Putamen (tissue), 1 donor: Measurements from ENCODE around the gene PCK2.
A peak's percentile ranks its signal among the peaks of the same experiment; 100 is the strongest.

Experiments used
- DNase-seq: peaks from one replicate; pipeline ENCODE4 v3.0.0-alpha.2; 2016; ENCODE audit warnings: low spot score

Gene PCK2

DNA sequence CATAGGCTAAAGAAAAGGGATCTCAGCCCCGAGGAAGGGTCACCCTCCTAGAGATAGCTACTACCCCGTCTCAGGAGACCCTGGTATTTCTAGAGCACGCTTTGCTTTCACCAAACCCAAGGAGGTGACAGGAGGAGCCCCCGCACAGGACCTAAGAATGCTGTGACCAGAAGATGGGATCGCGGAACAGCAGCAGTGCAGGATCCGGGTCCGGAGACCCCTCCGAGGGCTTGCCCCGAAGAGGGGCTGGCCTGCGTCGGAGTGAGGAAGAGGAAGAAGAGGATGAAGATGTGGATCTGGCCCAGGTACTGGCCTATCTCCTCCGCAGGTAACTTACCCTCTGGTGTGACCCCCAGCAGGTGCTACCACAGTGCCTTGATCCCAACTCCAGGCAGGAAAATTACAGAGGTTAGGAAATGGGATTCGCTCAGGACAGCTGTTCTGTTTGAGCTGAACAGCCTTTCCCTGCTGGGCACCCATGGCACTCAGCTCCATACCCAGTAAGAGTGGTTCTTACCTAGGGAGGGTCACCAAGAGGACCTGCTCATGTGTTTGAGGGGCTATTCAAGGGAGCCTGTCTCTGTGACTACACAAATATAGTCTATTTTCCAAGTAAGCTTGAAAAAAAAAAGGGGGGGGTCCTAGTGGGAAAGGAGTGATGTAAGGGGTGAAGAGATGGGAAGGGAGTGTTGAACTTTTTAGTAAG, 21.5 kb downstream of the PCK2 start:
- DNase-seq = no peak

DNA sequence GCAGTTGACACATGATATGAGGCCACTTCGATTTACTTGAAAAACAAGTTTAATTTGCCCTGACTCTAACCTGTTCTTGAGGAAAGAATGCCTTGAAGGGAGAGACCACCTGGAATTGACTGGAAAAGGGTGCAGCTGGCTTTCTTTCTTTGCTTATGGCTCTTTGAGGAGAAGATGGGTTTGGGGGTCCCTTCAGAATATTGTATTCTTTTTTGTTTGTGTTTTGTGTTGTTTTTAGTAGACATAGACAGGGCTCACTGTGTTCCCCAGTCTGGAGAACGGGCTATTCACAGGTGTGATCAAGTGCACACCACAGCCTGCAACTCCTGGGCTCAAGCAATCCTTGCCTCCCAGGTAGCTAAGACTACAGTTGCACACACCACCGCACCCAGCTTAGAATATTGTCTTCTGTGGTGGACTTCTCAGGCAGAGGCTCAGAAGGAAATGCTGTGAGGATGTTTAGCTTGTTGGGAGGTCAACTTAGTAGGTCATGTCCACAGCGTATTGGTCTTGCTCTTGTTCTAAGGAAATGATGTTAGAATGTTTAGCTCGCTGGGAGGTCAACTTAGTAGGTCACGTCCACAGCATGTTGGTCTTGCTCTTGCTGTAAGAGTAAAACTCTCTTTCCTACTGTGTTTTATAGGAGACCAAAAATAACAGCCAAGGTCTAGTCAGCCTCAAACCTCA, 22.2 kb downstream of the PCK2 start:
- no peak for DNase-seq

DNA sequence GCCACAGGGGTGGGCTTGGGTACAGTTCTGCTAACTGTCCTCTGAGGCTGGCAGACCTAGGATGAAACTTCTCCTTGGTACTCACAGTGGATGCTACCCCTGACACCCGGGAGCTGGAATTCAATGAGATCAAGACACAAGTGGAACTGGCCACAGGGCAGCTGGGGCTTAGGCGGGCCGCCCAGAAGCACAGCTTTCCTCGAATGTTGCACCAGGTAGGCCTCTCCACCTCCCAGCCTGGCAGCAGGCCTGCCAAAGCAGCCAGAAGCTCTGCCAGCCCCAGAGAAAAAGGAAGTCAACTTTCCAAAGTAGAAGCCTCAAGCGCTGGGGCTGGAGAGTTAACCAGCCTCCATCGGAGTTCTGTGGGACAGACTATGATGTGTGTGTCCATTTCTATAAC, 23.1 kb downstream of the PCK2 start:
- no peak for DNase-seq

DNA sequence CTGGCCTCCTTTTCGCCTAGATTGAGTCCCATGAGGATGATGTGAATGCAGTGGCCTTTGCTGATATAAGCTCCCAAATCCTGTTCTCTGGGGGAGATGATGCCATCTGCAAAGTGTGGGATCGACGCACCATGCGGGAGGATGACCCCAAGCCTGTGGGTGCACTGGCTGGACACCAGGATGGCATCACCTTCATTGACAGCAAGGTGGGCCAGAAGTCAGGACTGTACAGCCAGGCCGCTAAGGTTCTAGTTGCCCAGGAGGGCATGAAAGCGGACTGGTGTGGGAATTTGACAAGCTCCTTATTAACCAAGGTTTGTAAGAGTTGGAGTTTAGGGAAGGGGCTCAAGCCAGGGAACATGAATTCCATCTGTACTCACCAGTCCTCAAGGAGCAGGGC, 25.6 kb downstream of the PCK2 start:
- no peak for DNase-seq

DNA sequence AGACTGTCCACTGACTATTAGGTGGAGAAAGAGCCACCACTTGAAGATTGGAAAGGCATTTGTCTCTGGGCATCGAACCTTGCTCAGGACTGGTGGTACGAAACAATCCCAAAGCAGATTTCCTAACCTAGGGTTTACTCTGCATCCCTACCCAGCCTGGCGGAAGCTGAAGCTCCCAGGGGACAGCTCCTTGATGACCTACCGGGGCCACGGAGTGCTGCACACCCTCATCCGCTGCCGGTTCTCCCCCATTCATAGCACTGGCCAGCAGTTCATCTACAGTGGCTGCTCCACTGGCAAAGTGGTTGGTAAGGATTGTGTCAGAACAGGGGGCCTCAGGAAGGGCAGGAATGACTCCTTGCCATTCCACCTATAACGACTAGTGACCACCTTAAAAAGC, 27.1 kb downstream of the PCK2 start:
- DNase-seq = no peak

DNA sequence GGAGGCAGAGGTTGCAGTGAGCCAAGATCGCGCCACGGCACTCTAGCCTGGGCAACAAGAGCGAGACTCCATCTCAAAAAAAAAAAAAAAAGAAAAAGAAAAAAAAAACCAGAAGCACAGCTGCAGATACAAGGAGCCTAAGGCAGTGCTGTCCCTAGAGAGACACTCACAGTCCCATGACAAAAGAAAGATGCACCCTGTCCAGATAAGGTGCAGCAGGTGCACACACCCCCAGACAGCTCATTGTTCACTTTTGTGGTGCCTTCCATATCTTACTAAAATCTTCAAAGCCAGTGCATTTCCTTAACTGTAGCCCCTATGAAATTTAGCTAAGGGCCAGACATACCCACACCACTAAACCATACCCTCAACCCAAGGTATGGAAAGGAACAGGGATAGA, 28.3 kb downstream of the PCK2 start:
- DNase-seq = no peak

DNA sequence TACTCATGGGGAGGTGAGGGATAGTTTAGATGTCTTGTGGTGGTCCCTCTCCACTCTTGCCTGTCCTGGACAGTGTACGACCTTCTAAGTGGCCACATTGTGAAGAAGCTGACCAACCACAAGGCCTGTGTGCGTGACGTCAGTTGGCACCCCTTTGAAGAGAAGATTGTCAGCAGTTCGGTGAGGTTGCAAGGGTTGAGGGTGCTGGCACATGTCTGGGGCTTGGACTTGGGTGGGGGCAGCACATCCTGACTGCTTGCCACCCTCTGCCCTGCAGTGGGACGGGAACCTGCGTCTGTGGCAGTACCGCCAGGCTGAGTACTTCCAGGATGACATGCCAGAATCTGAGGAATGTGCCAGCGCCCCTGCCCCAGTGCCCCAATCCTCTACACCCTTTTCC, 28.8 kb downstream of the PCK2 start:
- DNase-seq = no peak

DNA sequence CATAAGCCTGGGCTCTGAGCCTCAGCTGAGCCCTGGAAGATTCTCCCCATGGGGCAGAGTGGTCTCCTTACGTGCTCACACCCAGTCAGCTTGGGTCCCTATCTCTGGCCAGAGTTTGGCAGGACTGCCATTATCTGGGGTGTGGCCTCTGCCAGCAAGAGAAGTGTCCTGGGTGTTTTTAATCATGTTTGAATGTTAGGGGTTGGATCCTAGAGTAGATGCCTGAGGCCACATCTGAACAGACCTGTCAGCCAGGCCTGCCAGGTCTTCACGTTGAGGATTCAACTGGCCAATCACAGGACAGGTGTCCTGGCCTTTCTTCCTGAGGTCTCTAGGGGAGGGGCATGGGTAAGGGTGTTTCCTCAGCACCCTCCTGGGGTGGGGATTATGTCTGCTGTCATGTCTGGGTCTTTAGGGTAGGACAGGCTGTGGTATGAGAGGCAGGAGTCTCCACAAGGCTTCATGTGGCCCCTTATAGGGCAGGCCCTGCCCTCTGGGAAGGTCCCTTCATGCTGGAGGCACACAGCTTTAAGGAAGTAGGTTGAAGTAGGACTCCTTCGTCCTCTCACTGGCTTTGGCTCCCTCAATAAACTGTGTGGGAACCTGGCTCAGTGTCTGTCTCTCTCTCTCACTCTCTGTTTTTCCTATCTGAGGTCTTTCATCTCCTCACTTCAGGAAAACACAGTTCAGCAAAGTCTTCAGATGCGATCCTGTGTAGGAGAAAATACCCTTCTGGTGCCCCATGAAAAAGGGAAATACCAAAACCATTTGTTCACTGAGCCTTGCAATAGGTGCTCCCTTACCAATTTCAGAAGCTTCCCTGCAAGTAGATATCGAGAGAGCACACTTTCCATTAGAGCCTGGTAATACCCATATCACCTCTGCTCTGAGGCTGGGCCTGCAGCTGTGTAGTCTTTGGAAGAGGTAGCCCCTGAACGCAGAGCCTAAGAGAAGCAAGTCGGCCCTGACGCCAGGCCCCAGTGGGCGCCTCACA, 29.6 kb downstream of the PCK2 start:
- no peak for DNase-seq

DNA sequence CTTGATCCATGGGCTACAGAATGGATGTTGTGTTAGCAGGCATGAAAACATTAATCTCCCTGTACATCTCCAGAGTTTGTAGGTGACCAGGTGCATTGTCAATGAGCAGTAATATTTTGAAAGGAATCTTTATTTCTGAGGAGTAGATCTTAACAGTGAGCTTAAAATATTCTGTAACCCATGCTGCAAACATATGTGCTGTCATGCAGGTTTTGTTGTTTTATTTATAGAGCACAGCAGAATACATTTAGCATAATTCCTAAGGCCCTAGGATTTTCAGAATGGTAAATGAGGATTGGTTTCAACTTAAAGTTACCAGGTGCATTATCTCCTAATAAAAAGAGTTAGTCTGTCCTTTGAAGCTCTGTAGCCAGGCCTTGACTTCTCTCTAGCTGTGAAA, 32.8 kb downstream of the PCK2 start:
- DNase-seq = no peak

DNA sequence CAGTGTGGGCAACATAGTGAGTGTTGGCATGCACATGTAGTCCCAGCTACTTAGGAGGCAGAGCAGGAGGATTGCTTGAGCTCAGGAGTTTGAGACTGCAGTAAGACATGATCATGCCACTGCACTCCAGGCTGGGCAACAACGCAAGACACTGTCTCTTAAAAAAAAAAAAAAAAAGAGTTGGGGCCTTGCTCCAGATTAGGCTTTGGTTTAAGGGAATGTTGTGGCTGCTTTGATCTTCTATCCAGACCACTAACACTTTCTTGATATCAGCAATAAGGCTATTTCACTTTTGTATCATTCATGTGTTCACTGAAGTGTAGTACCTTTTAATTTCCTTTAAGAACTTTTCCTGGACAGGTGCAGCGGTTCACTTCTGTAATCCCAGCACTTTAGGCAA, 33.6 kb downstream of the PCK2 start:
- DNase-seq = no peak

DNA sequence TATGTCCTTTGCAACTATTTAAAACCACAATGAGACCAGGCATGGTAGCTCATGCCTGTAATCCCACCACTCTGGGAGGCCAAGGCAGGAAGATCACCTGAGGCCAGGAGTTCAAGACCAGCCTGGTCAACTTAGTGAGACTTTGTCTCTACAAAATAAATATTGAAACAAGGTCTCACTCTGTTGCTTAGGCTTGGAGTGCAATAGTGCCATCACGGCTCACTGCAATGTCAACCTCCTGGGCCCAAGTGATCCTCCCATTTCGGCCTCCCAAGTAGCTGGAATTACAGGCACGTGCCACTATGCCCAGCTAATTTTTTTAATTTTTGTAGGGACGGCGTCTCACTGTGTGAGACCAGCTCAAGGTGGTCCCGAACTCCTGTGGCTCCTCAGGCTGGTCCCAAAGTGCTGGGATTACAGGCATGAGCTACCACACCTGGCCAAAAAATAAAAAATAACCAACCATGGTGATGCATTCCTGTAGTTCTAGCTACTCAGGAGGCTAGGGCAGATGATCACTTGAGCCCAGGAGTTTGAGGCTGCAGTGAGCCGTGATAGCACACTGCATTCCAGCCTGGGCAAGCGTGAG, 35.4 kb downstream of the PCK2 start:
- no peak for DNase-seq

DNA sequence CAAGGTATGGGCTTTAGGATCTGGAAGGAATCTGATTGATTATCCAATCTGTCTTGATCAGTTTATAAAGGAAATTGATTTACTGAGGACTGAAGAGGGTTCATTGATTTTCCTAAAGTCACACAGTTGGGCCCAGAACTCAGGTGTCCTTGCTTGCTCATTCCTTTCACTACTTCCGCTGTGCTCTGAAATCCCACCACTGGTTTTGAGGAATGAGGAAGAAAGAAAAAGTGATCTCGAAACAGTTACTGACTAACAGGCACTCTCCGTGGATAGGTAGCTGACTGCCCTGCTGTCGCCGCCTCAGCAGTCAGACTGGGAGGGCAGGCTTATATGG, 36.2 kb downstream of the PCK2 start, which contains the start of gene FITM1:
Gene FITM1, plus strand, starts transcription at position 280 of the 337 bp plus-strand sequence. CDS start 905 bp downstream, outside the sequence.
- DNase-seq = no peak

DNA sequence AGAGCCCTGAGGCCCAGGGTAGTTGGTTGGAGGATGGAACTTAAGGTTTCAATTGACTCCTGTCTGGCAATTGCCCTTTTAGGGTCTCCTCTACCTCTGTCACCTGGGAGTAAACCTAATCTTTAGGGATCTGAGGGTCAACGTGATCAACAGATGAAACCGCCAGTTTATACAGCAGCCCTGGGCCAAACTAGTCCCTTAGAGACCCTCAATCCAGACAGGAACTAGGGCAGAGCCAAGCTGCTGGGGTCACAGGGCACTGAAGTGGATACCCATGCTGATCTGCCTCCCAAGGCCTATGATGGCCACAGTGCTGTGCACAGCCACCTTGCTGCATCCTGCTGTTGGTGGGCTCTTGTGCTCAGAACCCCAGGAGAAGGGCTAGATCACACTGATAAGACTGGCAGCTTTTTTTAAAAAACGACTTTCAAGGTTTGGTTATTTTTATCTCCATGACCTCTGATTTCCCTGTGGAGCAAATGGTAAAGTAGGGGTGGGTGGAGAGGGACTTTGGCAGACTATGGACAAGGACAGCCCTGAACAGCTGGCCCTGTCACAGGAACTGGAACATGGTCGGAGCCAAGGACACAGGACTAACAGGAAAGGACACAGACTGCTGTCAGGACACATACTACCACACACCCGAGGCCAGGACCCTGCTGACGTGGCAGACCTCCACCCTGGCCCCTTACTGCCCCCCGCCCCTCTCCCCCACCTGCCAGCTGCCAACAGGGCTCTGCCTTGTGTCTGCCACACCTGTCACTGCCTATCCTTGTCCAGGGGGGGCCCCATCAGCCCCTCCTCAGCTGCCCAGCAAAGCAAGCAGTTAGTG, 36.8 kb downstream of the PCK2 start:
- no peak for DNase-seq

DNA sequence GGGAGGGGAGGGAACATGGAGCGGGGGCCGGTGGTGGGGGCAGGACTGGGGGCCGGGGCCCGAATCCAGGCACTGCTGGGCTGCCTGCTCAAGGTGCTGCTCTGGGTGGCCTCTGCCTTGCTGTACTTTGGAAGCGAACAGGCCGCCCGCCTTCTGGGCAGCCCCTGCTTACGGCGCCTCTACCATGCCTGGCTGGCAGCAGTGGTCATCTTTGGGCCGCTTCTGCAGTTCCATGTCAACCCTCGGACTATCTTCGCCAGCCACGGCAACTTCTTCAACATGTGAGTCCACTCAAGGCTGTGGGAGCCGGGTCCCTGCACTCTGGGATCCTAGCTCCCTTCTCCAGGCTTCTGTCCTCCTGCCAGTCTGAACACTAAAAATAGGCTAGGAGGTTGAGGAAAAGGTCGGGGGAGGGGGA, 37.4 kb downstream of the PCK2 start:
- DNase-seq = no peak

DNA sequence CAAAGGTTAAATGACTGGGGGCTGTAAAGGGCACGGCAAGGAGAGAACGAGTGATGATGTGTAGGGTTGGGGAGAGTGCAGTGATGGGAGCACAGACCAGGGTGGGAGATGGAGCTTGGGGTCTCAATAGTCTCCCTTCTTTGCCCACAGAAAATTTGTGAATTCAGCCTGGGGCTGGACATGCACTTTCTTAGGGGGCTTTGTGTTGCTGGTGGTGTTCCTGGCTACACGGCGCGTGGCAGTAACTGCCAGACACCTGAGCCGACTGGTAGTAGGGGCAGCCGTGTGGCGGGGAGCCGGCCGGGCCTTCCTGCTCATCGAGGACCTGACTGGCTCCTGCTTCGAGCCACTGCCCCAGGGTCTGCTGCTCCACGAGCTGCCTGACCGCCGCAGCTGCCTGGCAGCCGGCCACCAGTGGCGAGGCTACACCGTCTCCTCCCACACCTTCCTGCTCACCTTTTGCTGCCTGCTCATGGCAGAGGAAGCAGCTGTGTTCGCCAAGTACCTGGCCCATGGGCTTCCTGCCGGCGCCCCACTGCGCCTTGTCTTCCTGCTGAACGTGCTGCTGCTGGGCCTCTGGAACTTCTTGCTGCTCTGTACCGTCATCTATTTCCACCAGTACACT, 38.1 kb downstream of the PCK2 start:
- no peak for DNase-seq

DNA sequence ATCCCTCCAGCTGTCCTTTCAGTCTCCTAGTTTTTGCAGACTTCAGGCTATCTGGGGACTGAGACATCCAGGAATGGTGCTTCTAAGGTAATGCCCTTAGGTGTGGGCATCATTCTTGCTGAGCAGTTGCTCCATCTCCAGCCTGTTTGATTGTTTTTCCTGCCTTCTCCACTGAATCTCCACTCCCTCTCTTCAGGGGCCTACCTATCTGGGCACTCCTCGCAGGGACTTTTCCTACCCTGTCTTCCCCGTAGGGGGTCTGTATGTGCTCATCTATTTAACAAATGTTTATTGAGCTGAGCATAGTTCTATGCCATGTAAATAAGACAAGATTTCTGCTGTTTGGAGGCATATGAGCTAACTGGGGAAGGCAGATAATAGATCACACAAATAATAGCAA, 38.9 kb downstream of the PCK2 start:
- no peak for DNase-seq

DNA sequence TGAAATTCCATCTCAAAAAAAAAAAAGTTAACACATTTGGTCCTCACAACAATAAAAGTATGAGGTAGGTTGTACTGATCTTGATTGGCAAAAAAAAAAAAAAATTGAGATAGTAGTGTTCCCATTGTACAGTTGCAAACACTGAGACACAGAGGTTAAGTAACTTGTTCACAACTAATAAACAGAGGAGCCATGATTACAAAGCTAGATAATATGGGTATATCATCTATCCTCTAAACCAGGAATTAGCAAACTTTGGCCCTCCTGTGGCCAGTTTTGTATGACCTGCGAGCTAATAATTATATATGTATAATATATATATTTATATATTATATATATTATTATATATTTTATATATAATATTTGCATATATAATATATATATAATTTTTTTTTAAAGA, 39.6 kb downstream of the PCK2 start:
- no peak for DNase-seq

DNA sequence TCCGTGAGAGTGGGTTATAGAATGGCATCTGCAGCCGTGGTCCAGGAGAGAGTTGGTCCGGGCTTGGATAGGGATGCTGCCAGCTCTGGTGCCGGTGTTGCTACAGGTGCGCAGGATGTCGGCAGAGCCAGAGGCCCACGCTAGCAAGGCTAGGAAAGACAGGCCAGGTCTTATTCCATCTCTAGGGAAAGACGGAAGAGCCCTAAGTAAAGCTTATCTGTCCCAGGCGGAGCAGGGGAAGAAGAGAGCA, 41.4 kb downstream of the PCK2 start:
- no peak for DNase-seq

DNA sequence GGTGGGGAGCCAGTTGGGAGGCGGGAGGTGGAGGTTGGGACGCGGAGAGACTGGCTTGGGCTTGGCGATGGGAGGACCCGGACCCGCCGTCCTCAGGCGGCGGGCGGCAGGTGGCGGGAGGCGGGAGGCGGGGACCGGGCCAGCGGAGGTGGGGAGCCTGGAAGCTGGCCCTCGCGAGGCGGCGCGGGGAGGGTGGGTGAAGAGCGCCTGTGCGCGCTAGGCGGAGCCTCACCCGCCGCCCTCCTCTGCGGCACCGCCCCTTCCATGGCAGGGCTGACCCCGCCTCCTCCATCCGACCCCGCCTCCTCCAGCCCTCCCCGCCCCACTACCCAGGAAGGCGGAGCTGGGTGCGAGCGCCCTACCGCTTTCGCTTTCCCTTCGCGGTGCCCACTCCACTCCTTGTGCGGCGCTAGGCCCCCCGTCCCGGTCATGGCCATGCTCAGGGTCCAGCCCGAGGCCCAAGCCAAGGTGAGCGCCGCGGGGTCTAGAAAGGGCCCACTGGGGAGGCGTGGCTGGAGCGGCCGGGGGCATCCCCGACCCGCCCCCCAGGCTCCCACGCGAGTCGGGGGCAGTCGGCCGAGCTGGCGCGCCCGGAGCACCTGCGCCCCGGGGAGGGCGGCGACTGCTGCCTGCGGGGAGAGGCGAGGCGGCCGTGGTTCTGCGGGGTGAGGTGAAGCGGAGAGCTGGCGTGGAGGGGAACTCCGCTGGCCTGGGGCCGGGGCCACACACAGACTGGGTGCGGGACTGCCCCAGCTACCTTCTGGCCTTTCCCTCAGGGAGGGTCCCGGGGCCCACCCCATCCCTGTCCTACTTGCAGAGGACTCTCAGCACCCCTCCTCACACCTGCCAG, 41.9 kb downstream of the PCK2 start, which contains the start of gene PSME1:
Gene PSME1, plus strand, starts transcription at position 361 of the 850 bp plus-strand sequence. Its CDS starts 69 bp downstream, at position 430.
- peak; percentile 91 for DNase-seq
